Activated CD8-positive, alpha-beta memory T cell treated with anti-CD3 and anti-CD28 coated beads, Interleukin-2, amount 50 U/mL, for 1 hour (primary cell): ENCODE data around the gene MCUB.
A peak's percentile ranks its signal among the peaks of the same experiment; 100 is the strongest.
"Not testable (repeated sequence)": the region's sequence is repeated elsewhere in the genome, so short reads cannot be mapped to it uniquely, and the experiment has no call there.

ENCODE experiments used
- DNase-seq: peaks from one replicate; pipeline ENCODE4 v3.0.0-alpha.2; 2020; ENCODE audit errors: extremely low read depth

The MCUB gene

DNA sequence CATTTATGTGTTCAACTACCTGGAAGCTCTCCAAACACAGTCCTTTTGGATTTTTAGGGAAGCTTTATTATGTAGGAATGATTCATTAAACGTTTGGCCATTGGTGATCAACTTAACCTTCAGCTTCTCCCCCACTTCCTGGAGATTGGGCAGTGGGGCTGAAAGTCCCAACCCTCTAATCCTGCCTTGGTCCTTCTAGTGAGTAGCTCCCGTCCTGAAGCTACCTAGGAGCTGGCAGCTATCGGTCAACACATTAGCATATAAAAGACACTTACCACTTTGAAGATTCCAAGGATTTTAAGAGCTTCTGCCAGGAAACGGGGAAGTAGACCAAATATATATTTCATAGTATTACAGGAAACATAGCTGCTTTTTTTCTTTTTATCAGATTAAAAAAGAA, 69.7 kb downstream of the MCUB start:
- no peak for DNase-seq

DNA sequence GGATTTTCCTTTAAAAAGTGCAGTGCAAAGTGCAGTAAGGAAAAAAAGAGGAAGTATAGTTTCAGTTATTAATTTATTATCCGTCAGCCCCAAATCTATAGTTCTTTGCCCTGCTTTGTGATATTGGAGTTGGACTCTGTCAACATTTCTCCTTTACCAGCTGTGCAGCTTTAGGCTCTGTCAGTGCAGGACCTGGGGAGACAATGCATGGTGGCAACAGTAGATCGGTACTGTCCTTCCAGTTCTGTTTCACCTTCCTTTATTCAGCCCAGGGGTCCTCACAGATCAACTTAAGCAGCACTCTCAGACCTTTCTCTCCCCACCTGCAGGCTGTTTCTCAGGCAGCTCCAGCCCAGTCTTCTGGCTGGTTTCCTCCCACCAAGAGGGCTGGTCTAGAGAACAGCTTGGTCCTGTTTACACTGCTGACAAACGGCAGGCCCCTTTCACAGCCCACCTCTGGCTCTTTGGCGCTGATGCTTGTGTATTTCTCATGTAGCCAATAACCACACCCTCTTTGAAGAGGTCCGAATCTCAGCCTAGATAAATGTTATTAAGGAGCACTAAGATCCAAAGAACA, 71.6 kb downstream of the MCUB start:
- no peak for DNase-seq

DNA sequence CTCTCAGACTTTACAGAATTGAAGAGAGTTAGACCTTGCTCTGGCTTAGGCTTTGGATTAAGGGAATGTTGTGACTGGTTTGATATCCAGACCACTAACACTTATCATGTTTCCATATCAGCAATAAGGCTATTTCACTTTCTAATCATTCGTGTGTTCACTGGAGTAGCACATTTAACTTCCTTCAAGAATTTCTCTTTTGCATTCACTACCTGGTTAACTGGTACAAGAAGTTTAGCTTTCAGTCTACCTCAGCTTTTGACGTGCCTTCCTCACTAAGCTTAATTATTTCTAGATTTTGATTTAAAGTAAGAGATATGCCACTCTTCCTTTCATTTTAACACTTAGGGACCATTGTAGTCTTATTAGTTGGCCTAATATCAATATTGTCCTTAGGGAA, 80.6 kb downstream of the MCUB start:
- DNase-seq: no peak

DNA sequence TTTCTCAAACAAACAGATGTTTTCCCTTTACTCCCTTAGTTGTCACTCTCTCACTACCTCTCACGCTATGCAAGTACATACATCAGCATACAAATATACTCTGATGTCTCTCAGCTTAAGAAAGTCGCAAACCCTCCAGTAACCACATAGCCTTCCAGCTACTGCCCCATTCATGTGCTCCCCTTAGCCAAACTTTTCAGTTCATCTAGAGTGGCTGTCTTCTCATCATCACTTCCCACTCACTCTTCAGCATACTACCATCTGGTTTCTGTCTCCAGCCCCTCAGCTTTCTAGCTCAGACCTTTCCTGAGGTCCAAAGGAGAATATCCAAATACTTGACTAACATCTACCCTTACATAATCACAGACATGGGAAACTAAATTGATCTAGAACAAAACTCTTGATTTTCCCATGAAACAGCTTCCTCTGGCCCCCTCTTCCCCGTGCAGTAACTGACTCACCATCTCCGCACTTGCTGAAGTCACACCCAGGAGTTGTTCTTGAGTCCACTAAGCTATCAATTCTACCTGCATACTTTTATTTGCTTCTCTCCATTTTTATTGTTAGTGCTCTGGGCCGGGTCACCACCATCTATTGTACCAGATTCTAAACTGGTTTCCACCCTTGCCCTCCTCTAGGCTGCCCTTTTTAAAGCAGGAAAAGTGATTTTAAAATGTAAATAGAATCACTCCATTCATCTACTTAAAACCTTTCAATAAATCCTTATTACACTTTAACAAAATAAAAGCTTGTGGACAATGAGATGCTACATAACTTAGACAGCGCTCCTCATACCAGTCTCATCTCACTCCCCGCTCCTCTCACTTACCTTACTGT, 86.0 kb downstream of the MCUB start:
- no peak for DNase-seq

DNA sequence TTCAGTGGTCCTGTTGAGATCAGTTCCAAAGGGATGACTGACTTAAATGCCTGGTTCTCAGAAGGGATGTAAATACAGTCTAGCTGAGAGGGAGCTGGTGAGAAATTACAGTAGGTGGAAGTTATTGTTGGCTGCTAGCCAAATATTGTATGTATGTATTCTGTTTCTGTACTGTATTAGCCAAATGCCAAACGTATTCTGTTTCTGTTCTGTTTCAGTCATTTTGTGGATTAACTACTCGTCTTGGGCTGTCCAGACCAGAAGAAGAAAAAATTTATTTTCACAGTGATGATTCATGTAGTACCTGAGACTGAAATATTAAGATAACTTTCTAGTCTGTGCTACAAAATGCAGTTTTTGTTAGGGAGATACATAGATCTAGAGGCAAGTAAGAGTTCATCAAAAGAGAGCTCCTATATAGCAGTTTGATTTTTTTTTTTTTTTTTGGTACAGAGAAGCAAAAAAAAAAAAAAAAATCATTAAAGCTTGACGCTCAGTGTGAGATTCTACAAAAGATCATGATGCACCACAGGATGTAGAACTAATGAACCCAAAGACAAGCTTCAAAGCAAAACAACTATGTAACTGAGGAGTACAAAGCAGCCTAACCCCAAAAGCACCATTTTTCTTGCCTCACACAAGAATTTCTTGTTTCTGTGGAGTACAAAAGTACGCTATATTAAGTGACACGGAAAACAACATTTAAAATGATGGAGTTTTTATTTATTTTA, 88.4 kb downstream of the MCUB start:
- peak; percentile 21 for DNase-seq

DNA sequence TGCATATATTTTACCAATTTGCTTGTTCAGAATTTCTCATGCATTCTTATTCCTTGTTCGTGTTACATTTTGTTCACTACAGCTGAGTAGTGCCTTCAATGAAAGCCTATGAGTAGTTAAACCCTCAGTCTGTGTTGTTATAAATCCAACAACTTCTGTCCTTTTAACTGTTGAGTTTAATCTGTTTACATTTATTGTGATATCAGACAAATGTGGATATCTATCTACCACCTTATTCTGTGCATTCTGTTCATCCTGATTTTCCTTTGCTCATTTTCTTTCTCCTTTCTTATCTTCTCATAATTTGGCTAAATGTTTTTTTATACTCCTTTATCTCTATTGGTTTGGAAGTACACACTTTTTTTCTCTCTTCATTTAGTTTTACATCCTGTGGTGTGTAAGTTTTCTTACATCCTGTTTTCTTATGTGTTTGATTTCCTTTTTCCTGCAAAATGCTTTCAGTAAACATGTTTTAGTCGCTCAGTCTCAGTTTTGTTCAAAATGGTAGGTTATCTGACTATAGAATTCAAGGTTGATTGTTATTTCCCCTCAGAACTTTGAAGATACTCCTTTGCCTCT, 89.0 kb downstream of the MCUB start:
- DNase-seq: no peak

DNA sequence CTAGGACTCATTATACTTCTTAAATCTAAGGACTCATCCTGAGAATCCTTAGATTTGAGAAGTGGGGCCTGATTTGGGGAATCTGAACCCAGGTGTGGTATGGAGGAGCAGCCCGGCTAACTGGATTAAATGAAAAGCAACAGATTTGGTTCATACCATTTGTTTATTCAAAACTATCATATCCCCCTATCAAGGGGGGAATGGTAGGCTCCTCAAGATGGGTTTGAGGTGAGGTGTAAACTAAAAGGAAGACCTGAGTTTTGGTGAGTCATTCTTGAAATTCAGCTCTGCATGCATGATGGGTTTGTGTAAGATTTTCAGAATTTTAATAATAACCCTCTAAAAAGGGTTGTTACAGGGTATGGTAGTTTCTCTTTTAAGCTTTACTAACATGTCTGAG, 89.8 kb downstream of the MCUB start:
- DNase-seq: no peak

DNA sequence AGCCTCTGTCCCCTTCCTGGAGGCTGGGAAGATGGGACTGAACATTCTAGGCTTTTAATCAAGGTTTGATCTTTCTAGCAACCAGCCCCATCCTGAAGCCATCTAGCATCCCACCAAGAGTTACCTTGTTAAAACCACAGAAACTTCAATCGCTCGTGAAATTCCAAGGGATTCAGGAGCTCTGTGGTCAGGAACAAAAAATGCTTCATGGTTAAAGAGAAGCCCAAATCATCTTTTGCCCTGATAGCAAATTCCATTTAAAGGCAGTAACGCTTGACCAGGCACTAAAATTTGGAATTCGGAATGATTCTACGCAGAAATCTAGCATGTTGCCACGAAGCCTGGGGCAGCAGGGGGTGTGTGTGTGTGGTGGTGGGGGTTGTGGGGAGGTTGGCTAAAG, 95.3 kb downstream of the MCUB start:
- DNase-seq: no peak

DNA sequence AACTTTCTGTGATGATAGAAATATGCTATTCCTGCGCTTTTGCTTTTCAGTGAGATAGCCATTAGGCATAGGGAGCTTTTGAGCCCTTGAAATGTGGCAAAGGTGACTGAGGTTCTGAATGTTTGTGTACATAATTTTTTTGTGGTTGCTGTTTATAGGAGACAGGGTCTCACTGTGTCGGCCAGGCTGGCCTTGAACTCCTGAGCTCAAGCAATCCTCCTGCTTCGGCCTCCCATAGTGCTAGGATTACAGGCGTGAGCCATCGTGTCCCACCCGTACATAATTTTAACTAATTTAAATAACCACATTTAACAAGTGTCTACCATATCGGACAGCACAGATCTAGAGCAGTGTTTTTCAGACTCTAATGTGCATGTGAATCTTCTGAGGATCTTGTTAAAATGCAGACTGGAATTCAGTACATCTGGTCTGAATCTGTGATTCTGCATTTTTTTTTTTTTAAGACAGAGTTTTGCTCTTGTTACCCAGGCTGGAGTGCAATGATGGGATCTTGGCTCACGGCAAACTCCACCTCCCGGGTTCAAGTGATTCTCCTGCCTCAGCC, 97.9 kb downstream of the MCUB start:
- no peak for DNase-seq

DNA sequence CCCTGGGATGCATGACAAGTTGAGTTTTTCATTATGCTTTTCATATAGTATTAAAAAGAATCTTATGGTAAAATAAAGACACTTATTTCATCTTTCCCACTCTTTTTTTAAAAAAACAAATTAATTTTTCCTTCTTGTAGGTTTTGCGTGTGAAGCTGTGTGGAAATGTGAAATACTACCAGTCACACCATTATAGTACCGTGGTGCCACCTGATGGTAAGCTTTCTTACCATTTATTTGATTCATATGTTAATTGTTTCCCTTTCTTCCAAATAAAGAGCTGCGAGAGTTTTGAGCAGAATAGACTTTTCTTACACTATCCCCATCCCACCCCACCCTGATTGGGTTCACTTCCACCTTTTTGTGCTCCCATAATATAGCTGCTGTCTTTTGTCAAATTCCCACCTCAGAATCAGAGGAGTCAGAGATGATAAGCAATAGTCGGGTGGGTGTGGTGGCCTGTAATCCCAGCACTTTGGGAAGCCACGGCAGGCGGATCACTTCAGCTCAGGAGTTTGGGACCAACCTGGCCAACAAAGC, 98.9 kb downstream of the MCUB start:
- DNase-seq: no peak

DNA sequence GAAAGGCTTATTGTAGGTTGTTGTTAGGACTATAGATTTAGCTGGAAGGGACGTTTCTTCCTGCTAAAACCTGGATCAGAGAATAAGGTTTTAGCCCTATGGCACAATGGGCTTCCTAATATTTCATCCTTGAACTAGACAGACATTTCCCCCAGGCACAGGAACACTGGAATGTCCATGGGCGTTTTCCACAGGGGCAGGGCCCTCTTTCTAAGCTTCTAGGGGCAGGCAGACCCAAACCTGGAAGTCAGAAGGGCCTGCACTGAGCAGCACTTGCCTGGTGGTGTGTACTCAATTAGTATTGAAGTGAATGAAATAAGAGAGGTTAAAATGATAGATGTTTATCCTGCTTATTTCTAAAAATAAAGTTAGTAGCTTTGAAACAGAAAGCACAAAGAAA, 102.1 kb downstream of the MCUB start:
- DNase-seq: no peak

DNA sequence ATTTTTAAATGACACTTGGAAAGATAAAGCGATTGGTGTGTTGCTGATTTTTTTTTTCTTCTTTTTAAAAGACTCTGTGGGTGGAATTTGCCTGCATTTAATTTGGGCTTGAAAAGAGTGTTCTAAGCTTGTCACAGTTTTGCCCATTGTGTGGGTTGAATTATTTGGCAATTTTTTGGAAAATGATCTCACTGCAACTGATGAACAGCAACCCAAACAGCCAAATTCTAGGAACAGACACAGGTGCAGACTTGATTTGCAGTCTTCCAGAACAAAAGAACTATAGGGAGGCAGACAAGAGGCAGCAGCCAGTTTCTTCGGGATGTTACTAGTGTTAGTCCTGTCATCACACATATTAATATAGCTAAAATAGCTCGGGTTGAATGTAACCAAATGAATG, 102.7 kb downstream of the MCUB start:
- no peak for DNase-seq

DNA sequence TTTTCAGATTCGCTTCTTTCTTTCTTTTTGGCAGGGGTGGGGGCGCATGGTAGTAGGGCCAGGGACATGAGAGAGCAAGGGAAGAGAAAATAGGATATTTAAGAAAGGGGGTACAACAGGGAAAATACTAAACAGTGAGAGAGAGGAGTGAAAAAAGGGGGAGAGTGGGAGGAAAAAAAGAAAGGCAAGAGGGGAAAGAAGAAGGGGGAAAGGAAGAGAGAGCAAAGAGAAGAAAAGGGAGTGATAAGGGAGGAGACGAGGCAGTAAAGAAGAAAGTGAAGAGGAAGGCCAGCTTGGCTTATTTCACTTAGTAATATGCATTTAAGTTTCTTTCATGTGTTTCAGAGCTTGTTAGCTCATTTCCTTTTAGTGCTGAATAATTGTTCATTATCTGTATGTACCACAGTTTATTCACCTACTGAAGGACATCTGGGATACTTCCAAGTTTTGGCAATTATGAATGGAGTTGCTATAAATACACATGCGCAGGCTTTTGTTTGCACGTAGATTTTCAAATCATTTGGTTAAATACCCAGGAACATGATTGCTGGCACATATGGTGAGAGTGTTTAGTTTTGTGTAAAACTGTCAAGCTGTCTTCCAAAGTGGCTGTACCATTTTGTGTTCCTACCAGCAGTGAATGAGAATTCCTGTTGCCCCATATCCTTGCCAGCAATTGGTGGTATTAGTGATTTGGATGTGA, 105.9 kb downstream of the MCUB start:
- no peak for DNase-seq

DNA sequence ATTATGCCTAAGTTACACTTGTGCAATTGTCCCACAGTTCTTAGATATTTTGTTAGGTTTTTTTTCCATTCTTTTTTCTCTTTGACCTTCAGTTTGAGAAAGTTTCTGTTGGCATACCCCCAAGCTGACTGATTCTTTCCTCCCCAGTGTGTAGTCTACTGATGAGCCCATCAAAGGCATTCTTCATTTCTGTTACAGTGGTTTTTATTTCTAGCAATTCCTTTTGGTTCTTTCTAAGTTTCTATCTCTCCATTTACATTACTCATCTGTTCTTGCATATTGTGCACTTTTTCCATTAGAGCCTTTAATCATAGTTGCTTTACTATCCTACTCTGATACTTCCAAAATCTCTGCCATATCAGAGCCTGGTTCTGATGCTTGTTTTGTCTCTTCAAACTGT, 111.3 kb downstream of the MCUB start:
- no peak for DNase-seq

DNA sequence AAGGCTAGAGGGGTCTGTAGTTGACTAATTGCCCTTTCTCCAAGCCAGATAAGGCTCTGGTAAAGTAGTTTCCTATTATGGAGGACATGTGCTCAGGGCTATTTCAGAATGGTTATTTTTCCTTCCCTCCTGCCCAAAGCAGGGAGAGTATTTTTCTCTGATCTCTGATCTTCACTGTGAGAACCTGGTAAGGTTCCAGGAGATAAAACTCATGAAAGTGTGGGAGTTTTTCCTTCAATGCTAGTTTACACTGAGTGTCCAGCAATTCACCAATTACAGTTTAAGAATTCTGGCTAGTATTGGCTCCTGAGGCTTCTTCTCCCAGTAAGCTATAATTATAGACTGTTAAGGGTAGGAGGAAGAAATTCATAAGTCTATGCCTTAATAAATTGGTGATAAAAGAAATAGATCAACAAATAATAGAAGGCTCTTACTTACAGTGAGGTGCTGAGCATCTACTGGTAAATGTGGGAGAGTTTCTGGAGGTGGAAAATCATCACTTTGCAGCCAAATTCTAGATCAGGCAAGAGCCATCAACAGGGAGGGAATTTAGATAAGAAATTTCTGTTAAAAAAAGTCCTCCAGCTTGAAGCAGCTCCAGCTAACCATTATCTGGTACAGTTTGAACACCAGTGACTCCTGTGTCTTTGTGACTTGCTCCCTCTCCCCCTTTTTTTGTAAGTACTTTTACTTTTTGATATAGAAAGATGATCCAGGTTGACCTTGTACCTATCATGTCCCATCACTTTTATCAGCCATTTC, 112.3 kb downstream of the MCUB start:
- no peak for DNase-seq

DNA sequence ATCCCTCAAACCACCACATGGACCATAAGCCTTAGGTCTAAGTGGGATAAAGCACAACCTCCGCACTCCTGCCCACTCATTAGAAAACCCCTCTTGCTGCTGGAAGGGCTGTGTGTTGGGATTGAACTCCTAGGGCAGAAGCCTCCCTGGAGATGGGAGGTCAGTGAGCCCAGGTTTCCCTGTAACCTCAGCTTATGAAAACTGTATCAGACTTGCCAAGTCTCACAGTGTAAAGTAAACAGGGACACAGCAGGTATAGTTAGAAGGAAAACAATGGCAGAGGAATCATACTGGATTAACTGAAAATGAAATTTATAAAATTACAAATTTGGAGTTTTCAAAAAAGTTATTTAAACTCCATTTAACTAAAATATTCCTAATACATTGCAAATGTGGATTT, 113.3 kb downstream of the MCUB start:
- no peak for DNase-seq

DNA sequence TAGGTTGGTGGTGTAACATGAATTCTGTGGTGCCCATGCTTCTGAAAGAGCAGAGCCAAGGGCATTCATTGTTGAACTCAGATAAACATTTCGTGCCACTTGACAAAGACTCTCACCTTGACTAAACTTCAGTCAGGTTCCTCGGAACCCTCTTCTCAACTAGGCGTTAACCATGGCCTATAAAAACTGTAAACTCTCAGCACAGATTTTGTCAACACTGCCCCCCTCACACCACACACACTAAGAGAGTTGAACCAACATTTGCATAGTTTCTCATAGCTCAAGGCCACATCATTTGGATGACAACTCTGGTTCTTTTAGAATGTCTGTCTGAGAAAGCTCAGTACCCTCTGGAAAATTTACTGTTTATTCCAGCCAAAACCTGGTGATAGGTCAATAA, 115.1 kb downstream of the MCUB start:
- no peak for DNase-seq

DNA sequence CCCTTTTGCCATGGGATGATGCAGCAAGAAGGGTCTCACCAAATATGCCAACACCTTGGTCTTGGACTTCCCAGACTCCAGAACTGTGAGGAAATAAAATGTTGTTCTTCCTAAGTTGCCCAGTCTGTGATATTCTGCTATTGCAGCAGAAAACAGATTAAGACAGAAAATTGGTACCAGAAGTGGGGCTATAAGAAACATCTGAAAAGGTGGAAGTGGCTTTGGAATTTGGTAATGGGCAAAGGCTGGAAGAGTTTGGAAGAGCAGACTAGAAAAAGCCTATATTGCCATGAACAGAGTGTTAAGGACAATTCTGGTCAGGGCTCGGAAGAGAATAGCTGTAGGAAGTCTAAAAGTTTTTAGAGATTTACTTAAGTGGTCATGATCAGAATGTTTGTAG, 115.8 kb downstream of the MCUB start:
- no peak for DNase-seq

DNA sequence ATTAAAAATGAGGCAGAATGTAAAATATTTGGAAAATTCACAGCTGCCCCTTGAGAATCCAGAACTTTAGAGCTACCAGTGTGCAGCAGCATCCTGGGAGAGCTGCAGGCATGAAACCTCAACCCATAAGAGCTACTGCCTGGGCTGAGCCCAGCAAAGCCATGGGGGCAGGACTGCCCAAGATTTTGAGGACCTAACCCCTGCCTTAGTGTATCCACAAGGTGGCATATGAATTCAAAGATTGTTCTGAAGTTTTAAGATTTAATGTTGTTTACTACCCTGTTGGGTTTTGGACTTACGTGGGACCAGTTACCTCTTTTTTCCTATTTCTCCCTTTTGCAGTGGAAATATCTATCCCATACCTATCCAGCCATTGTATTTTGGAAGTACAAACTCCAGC, 116.8 kb downstream of the MCUB start:
- no peak for DNase-seq

DNA sequence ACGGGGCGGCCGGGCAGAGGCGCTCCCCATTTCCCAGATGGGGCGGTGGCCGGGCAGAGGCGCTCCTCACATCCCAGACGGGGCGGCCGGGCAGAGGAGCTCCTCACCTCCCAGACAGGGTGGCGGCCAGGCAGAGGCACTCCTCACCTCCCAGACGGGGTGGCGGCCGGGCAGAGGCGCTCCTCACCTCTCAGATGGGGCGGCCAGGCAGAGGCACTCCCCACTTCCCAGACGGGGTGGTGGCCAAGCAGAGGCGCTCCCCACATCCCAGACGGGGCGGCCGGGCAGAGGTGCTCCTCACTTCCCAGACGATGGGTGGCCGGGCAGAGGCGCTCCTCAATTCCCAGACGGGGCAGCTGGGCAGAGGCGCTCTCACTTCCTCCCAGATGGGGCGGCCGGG, 118.4 kb downstream of the MCUB start:
- not testable (repeated sequence) for DNase-seq

DNA sequence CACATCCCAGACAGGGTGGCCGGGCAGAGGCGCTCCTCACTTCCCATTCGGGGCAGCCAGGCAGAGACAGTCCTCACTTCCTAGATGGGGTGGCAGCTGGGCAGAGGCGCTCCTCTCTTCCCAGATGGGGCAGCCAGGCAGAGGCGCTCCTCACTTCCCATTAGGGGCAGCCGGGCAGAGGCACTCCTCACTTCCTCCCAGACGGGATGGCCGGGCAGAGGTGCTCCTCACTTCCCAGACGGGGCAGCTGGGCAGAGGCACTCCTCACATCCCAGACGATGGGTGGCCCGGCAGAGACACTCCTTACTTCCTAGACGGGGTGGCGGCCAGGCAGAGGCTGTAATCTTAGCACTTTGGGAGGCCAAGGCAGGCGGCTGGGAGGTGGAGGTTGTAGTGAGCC, 118.9 kb downstream of the MCUB start:
- DNase-seq: not testable (repeated sequence)
